D341Med (cell line): ENCODE data around the gene LEPR.
"Not testable (repeated sequence)": the region's sequence is repeated elsewhere in the genome, so short reads cannot be mapped to it uniquely, and the experiment has no call there.

Source experiments
- DNase-seq: peaks from one replicate; pipeline ENCODE4 v3.0.0; 2012; ENCODE audit warnings: low spot score

The LEPR gene

GRCh38 chr1:65420590-65421350 lies at the start of gene LEPR, which contains the start of gene LEPROT:
Gene LEPR (plus strand): TSS chr1:65420668. CDS start chr1:65565566, 144,898 bp downstream.
Gene LEPROT (plus strand): TSS chr1:65420668. CDS start chr1:65420725, 57 bp downstream.
- no peak for DNase-seq

GRCh38 chr1:65371544-65371943 lies 48.9 kb upstream of the LEPR start:
- no peak for DNase-seq

- DNase-seq: no peak
Observed at GRCh38 chr1:65372557-65372956, 47.9 kb upstream of the LEPR start.

GRCh38 chr1:65377496-65378246 lies 42.8 kb upstream of the LEPR start:
- no peak for DNase-seq

GRCh38 chr1:65378247-65378946 lies 42.1 kb upstream of the LEPR start:
- no peak for DNase-seq

GRCh38 chr1:65384426-65384825 lies 36.0 kb upstream of the LEPR start:
- not testable (repeated sequence) for DNase-seq

- DNase-seq: no peak
Observed at GRCh38 chr1:65386439-65386838, 34.0 kb upstream of the LEPR start.

- no peak for DNase-seq
Observed at GRCh38 chr1:65387821-65388220, 32.6 kb upstream of the LEPR start.

GRCh38 chr1:65388908-65389695 lies 31.4 kb upstream of the LEPR start:
- no peak for DNase-seq

- DNase-seq: no peak
Observed at GRCh38 chr1:65392497-65392896, 28.0 kb upstream of the LEPR start.

GRCh38 chr1:65393347-65393746 lies 27.1 kb upstream of the LEPR start:
- DNase-seq: no peak

GRCh38 chr1:65393928-65394327 lies 26.5 kb upstream of the LEPR start:
- no peak for DNase-seq

GRCh38 chr1:65395887-65396612 lies 24.4 kb upstream of the LEPR start:
- DNase-seq: no peak

- DNase-seq: no peak
Observed at GRCh38 chr1:65398083-65398482, 22.4 kb upstream of the LEPR start.

- no peak for DNase-seq
Observed at GRCh38 chr1:65399003-65399402, 21.5 kb upstream of the LEPR start.

GRCh38 chr1:65401612-65402011 lies 18.9 kb upstream of the LEPR start:
- DNase-seq: no peak

GRCh38 chr1:65404941-65405340 lies 15.5 kb upstream of the LEPR start:
- no peak for DNase-seq

- DNase-seq: no peak
Observed at GRCh38 chr1:65407877-65408276, 12.6 kb upstream of the LEPR start.

GRCh38 chr1:65409314-65409713 lies 11.2 kb upstream of the LEPR start:
- DNase-seq: no peak

- DNase-seq: no peak
Observed at GRCh38 chr1:65409816-65410326, 10.6 kb upstream of the LEPR start.
